ENCODE results near the gene CERS2. TPM values are rescaled to one million over a fixed set of nuclear protein-coding genes. Genes with fewer than 3 reads are reported as not detected.

Gene CERS2
- total RNA-seq, 4 donors from 2014 or later: 18.2 to 72.7 (median 45.4) TPM

DNA sequence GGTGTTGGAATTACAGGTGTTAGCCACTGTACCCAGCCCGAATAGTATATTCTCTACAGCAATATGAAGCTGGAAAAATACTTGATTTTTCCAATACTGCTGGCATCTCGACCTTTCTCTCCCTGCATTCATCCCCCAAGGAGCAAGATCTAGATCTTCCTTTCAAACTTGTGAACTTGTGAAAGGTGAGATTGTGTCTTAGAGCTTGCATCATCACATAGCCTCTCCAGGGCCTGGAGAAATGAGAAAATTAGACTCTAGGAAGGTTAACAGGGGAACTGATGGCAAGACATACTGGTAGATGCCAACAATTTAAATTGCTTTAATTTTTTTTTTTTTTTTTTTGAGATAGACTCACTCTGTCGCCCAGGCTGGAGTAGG lies 35.7 kb upstream of the CERS2 start:
- Histone ChIP-seq H3K4me3 (no peak overlapping the region), H3K27me3 (no peaks in the 10 kb centered on the region), H3K27ac (no peak overlapping the region), H3K9me3 (no peaks in the 10 kb centered on the region), H3K4me1 (peaks cover 27 to 72% (median 28%) of the 10 kb centered on the region in 3 donors), H3K36me3 (peaks cover 0 to 21% (median 0%) of the 10 kb centered on the region in 3 donors)
- no peak for DNase-seq
- TF ChIP-seq POLR2A (IDR thresholded peaks at IDR 0.05): no peak
- TF ChIP-seq, protein P1, sequence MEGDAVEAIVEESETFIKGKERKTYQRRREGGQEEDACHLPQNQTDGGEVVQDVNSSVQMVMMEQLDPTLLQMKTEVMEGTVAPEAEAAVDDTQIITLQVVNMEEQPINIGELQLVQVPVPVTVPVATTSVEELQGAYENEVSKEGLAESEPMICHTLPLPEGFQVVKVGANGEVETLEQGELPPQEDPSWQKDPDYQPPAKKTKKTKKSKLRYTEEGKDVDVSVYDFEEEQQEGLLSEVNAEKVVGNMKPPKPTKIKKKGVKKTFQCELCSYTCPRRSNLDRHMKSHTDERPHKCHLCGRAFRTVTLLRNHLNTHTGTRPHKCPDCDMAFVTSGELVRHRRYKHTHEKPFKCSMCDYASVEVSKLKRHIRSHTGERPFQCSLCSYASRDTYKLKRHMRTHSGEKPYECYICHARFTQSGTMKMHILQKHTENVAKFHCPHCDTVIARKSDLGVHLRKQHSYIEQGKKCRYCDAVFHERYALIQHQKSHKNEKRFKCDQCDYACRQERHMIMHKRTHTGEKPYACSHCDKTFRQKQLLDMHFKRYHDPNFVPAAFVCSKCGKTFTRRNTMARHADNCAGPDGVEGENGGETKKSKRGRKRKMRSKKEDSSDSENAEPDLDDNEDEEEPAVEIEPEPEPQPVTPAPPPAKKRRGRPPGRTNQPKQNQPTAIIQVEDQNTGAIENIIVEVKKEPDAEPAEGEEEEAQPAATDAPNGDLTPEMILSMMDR (IDR thresholded peaks at IDR 0.05): no peak
- intact Hi-C loops (cut with DNase I): no loop called here
- 80% methylated on average over 2 to 3 of the region's 3 CpGs for WGBS, 2 donors

DNA sequence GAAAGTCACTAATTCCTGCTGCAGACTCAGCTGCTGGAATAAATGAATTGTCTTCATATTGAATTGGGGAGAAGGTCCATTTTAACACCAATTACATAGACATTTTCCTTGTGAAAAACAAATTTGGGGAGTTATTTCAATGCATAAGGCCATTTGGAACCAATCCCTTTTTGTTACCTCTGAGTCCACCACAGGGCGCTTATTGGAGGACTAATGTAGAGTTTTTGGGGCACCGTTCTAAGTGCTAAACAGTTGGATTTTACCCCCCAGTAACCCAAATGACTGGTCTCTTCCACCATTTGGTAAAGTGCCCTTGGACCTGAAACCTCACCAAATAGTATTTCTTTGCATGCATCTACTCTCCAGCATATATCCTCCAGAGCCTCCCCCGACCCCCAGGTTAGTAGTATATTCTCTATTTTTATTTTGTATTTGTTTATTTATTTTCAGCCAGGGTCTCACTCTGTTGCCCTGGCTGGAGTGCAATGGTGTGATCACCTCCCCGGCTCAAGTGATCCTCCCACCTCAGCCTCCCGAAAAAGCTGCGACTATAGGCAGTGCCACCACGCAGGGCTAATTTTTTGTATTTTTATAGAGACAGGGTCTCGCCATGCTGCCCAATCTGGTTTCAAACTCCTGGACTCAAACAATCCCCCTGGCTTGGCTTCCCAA lies 35.2 kb upstream of the CERS2 start:
- intact Hi-C loops (cut with DNase I): no loop called here
- 93 to 94% methylated on average over 8 of the region's 8 CpGs for WGBS, 2 donors
- H3K4me1 ChIP-seq: peaks cover 32 to 77% (median 32%) of the 10 kb centered on the region in 3 donors
- H3K27me3 ChIP-seq: no peaks in the 10 kb centered on the region
- peaks cover 0 to 21% (median 0%) of the 10 kb centered on the region in 3 donors for H3K36me3 ChIP-seq
- no peak for TF ChIP-seq POLR2A (IDR thresholded peaks at IDR 0.05)
- TF ChIP-seq, protein P1 (IDR thresholded peaks at IDR 0.05): no peak
- DNase-seq: no peak
- no peak overlapping the region for H3K4me3 ChIP-seq
- H3K27ac ChIP-seq: peak overlapping the region in 3 of 4 donors; percentile 88 to 95 (median 93)
- no peaks in the 10 kb centered on the region for H3K9me3 ChIP-seq

DNA sequence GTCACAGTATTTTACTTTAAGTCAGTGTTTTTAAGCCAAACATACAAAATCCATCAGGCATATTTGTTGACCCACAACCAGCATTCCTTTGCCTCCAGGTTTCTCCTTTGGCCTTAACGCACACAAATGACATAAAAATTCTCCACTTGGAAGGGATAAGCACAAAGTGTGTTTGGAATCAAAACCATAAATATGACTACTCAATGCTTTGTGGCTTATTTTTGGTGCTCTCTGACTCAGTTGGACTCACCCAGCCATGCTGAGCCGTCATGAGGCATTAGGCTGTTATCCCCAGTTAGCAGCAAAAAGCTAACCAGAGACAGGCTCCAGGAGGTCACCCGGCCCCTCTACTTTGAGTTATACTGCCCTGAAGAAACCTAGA lies 34.6 kb upstream of the CERS2 start:
- WGBS, 2 donors: 34 to 49% methylated on average over 3 of the region's 3 CpGs
- Histone ChIP-seq H3K36me3 (peaks cover 0 to 21% (median 0%) of the 10 kb centered on the region in 3 donors), H3K27ac (peak overlapping the region; percentile 88 to 95 (median 92)), H3K27me3 (no peaks in the 10 kb centered on the region), H3K4me3 (peak overlapping the region; percentile 59 to 86 (median 76)), H3K4me1 (peaks cover 33 to 83% (median 38%) of the 10 kb centered on the region in 3 donors), H3K9me3 (no peaks in the 10 kb centered on the region)
- no peak for TF ChIP-seq POLR2A (IDR thresholded peaks at IDR 0.05)
- TF ChIP-seq, protein P1 (IDR thresholded peaks at IDR 0.05): no peak
- DNase-seq: no peak
- intact Hi-C loops (cut with DNase I): no loop called here

DNA sequence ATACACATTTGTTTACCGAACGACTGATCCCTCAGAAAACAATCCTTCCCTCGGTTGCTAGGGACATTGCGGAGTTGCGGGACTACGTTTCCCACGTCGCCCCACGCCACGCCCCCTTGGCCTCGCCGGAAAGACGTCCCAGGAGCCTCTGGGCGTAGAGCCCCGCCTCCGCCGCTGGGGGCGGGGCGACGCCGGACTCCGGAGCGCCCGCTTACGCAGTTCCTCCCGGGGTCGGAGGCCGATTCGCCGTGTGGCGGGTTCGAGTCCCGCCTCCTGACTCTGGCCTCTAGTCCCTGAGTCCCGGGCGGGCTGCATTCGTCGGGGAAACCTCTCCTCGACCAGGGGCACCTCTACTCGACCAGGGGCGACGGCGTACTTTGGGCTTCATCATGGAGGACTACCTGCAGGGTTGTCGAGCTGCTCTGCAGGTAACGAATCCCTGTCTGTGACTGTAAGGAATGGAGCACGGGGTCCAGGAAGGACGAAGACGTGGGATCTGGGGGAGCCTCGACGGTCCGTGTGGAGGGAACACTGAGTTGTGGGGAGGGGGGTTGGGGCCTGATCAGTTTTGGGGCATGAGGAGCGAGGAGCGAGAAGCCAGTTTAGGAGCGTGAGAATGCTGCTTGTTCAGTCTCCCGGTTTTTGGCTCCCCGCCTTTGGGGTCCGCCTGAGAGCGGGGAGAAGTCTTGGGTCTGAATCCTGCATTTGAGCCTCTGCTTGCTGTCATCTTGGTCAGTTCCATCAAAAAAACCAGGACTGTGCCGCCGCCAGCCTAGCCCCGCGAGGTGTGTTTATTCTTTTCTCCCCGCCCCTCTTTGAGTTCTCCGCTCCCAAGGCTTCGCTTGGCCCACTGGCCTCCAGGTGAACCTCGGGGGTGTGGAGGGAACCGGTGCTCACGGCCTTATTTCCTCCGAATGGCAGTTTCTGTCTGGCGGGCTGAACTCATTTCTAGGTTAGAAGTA lies 33.9 kb upstream of the CERS2 start, which contains the start of gene PRUNE1:
PRUNE1 (plus strand) TSS at position 206 of the 962 bp plus-strand sequence; CDS start at position 390, 184 bp downstream.
- DNase-seq: peak; percentile 64
- Histone ChIP-seq H3K27me3 (no peaks in the 10 kb centered on the region), H3K27ac (peak within 1 kb of the TSS; percentile 88 to 95 (median 92)), H3K4me1 (peaks cover 40 to 90% (median 45%) of the 10 kb centered on the region in 3 donors), H3K4me3 (peak within 1 kb of the TSS; percentile 62 to 86 (median 76)), H3K9me3 (no peaks in the 10 kb centered on the region), H3K36me3 (peaks cover 0 to 16% (median 0%) of the 10 kb centered on the region in 3 donors)
- intact Hi-C loops (cut with DNase I): no loop called here
- 0 to 1% methylated on average over 25 to 40 of the region's 69 CpGs for WGBS, 2 donors
- TF ChIP-seq, protein P1 (IDR thresholded peaks at IDR 0.05): peak in 4 of 6 experiments; percentile 10 to 43 (median 40)
- TF ChIP-seq POLR2A (IDR thresholded peaks at IDR 0.05): peak in 2 of 4 donors; percentile 46 to 71

Data from esophagus squamous epithelium (tissue), 5 donors.